Loucy (cell line): ENCODE data around the gene HSCB.
A peak's percentile ranks its signal among the peaks of the same experiment; 100 is the strongest.

ENCODE experiments used
- H2AFZ ChIP-seq: fragments of 200-600 bp; sonication (generic); 2 replicates; pipeline ENCODE4 v1.6.0; 2016; ENCODE audit warnings: antibody characterized with exemption, mild to moderate bottlenecking, low read length, moderate library complexity
- H3F3A ChIP-seq: fragments of 200-600 bp; 2 replicates; pipeline ENCODE4 v1.6.0; 2016; ENCODE audit warnings: antibody characterized with exemption, low read depth, mild to moderate bottlenecking
- H3K27me3 ChIP-seq: fragments of 200-600 bp; sonication (generic); 2 replicates; pipeline ENCODE4 v1.6.1; 2014; ENCODE audit warnings: low read length, mild to moderate bottlenecking; ENCODE audit not compliant: insufficient read depth, poor library complexity, severe bottlenecking
- H3K36me3 ChIP-seq: fragments of 200-600 bp; sonication (generic); 2 replicates; pipeline ENCODE4 v1.6.1; 2016; ENCODE audit warnings: low read length; ENCODE audit not compliant: insufficient read depth
- H3K4me1 ChIP-seq: fragments of 200-600 bp; sonication (generic); 2 replicates; pipeline ENCODE4 v1.5.1; 2014; ENCODE audit warnings: low read length, mild to moderate bottlenecking; ENCODE audit not compliant: insufficient read depth, poor library complexity, severe bottlenecking
- H3K4me2 ChIP-seq: fragments of 200-600 bp; sonication (generic); 2 replicates; pipeline ENCODE4 v1.6.0; 2014; ENCODE audit warnings: antibody characterized with exemption, low read length, low read depth, mild to moderate bottlenecking; ENCODE audit not compliant: poor library complexity, severe bottlenecking
- H3K4me3 ChIP-seq: fragments of 200-600 bp; sonication (generic); 2 replicates; pipeline ENCODE4 v1.5.1; 2014; ENCODE audit warnings: low read length, mild to moderate bottlenecking, mixed read lengths; ENCODE audit not compliant: poor library complexity, severe bottlenecking
- H3K79me2 ChIP-seq: fragments of 200-600 bp; sonication (generic); 2 replicates; pipeline ENCODE4 v1.6.1; 2014; ENCODE audit warnings: low read length; ENCODE audit not compliant: insufficient read depth
- H3K9ac ChIP-seq: fragments of 200-600 bp; sonication (generic); 2 replicates; pipeline ENCODE4 v1.6.0; 2014; ENCODE audit warnings: mild to moderate bottlenecking, low read depth, low read length, moderate library complexity; ENCODE audit not compliant: poor library complexity, severe bottlenecking
- H3K9me2 ChIP-seq: fragments of 200-600 bp; sonication (generic); replicated peaks from 2 replicates; pipeline ENCODE4 v1.6.1; 2016; ENCODE audit warnings: low read depth, low read length, mixed read lengths
- H3K9me3 ChIP-seq: fragments of 200-600 bp; sonication (generic); 2 replicates; pipeline ENCODE4 v1.6.1; 2014; ENCODE audit warnings: mild to moderate bottlenecking, antibody characterized with exemption, low read length, low read depth; ENCODE audit not compliant: insufficient read depth
- H4K20me1 ChIP-seq: fragments of 200-600 bp; sonication (generic); 2 replicates; pipeline ENCODE4 v1.6.0; 2014; ENCODE audit warnings: antibody characterized with exemption, low read length, mild to moderate bottlenecking; ENCODE audit not compliant: insufficient read depth, poor library complexity, severe bottlenecking
- CTCF ChIP-seq: fragments of 200-600 bp; sonication (generic); conservative IDR thresholded peaks from 2 replicates; pipeline ENCODE4 v1.5.1; 2014; ENCODE audit warnings: mild to moderate bottlenecking, antibody characterized with exemption, low read length
- EZH2phosphoT487 ChIP-seq: fragments of 200-600 bp; IDR thresholded peaks from 2 replicates; pipeline ENCODE4 v1.6.1; 2018; ENCODE audit warnings: antibody characterized with exemption, mild to moderate bottlenecking, moderate library complexity, borderline replicate concordance

HSCB gene

GRCh38 chr22:28793976-28794584, 52.2 kb downstream of the HSCB start:
- Histone ChIP-seq H3K79me2 (peaks cover 65% of the 10 kb centered on the region), H3K9me2 (no peaks in the 10 kb centered on the region), H3K4me2 (peak overlapping the region; percentile 90), H4K20me1 (peaks cover 48% of the 10 kb centered on the region), H3K36me3 (peaks cover 48% of the 10 kb centered on the region), H3K4me3 (peak overlapping the region; percentile 99), H3F3A (peaks cover 36% of the 10 kb centered on the region), H3K27me3 (peaks cover 3% of the 10 kb centered on the region), H3K9ac (peak overlapping the region; percentile 69), H3K9me3 (no peaks in the 10 kb centered on the region), H2AFZ (no peak overlapping the region), H3K4me1 (peaks cover 68% of the 10 kb centered on the region)
- TF ChIP-seq EZH2phosphoT487 (no peak), CTCF (no peak)

- Histone ChIP-seq H3K4me1 (peaks cover 68% of the 10 kb centered on the region), H3K9me3 (no peaks in the 10 kb centered on the region), H3K4me3 (peak overlapping the region; percentile 99), H3K9ac (peak overlapping the region; percentile 69), H3K9me2 (no peaks in the 10 kb centered on the region), H3K4me2 (peak overlapping the region; percentile 90), H3K36me3 (peaks cover 50% of the 10 kb centered on the region), H3F3A (peaks cover 36% of the 10 kb centered on the region), H3K79me2 (peaks cover 73% of the 10 kb centered on the region), H2AFZ (no peak overlapping the region), H3K27me3 (peaks cover 14% of the 10 kb centered on the region), H4K20me1 (peaks cover 57% of the 10 kb centered on the region)
- TF ChIP-seq EZH2phosphoT487: no peak
Observed at GRCh38 chr22:28795071-28795693, 53.3 kb downstream of the HSCB start.

- H3F3A ChIP-seq: peaks cover 36% of the 10 kb centered on the region
- H3K4me1 ChIP-seq: peaks cover 58% of the 10 kb centered on the region
- peaks cover 50% of the 10 kb centered on the region for H3K36me3 ChIP-seq
- H4K20me1 ChIP-seq: peaks cover 57% of the 10 kb centered on the region
- H3K27me3 ChIP-seq: peaks cover 15% of the 10 kb centered on the region
- H3K79me2 ChIP-seq: peaks cover 76% of the 10 kb centered on the region
- no peaks in the 10 kb centered on the region for H3K9me2 ChIP-seq
- no peak overlapping the region for H2AFZ ChIP-seq
- H3K9me3 ChIP-seq: no peaks in the 10 kb centered on the region
- TF ChIP-seq CTCF: no peak
- peak overlapping the region; percentile 99 for H3K4me3 ChIP-seq
- H3K9ac ChIP-seq: peak overlapping the region; percentile 69
- H3K4me2 ChIP-seq: peak overlapping the region; percentile 90
Observed at GRCh38 chr22:28795932-28796856, 54.4 kb downstream of the HSCB start.
